ENCODE measurements around the gene PKNOX2.

- TF ChIP-seq CTCF (IDR thresholded peaks at IDR 0.05): no peak
- TF ChIP-seq EP300 (IDR thresholded peaks at IDR 0.05): no peak
- no peak for TF ChIP-seq POLR2AphosphoS5 (IDR thresholded peaks at IDR 0.05)
Observed at GRCh38 chr11:125447721-125448120, 283.2 kb downstream of the PKNOX2 start.

Data from sigmoid colon (tissue), 4 donors.